Measurements from ENCODE around the gene ABCA1. TPM values are rescaled to one million over a fixed set of nuclear protein-coding genes. Genes with fewer than 3 reads are reported as not detected.
A peak's percentile ranks its signal among the peaks of the same experiment; 100 is the strongest.
"Not testable (repeated sequence)": the region's sequence is repeated elsewhere in the genome, so short reads cannot be mapped to it uniquely, and the experiment has no call there.

Gene ABCA1
- total RNA-seq, 1 donor from 2014 or later = 20.8 TPM

DNA sequence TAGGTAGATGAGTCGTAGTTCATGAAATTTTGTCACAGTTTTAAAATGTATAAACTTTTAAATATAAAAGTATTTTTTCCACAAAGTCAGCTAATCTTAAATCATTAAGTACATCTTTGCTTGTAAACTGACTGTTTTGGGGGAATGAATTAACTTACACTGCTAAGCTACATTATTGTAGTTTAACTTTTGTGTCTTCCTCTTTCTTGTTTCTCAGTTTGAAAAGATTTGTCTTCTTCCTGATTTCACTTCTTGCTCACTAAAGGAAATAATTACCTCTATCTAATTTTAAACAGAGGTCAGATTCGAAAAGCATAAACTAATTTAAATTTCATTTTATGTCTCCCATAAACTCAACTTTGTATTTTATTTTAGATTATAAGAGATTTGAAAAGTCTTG is 158.3 kb downstream of the ABCA1 start:
- Mint-ChIP-seq H3K4me3 (no peak overlapping the region), H3K27ac (no peak overlapping the region), H3K27me3 (no peaks in the 10 kb centered on the region), H3K9me3 (no peaks in the 10 kb centered on the region), H3K36me3 (peaks cover 5% of the 10 kb centered on the region), H3K4me1 (ENCODE audit: unreplicated experiment) (peaks cover 3% of the 10 kb centered on the region)
- TF ChIP-seq, protein P1, sequence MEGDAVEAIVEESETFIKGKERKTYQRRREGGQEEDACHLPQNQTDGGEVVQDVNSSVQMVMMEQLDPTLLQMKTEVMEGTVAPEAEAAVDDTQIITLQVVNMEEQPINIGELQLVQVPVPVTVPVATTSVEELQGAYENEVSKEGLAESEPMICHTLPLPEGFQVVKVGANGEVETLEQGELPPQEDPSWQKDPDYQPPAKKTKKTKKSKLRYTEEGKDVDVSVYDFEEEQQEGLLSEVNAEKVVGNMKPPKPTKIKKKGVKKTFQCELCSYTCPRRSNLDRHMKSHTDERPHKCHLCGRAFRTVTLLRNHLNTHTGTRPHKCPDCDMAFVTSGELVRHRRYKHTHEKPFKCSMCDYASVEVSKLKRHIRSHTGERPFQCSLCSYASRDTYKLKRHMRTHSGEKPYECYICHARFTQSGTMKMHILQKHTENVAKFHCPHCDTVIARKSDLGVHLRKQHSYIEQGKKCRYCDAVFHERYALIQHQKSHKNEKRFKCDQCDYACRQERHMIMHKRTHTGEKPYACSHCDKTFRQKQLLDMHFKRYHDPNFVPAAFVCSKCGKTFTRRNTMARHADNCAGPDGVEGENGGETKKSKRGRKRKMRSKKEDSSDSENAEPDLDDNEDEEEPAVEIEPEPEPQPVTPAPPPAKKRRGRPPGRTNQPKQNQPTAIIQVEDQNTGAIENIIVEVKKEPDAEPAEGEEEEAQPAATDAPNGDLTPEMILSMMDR (conservative IDR thresholded peaks at IDR 0.05) = no peak
- no peak for DNase-seq (ENCODE audit: extremely low spot score, unreplicated experiment)

DNA sequence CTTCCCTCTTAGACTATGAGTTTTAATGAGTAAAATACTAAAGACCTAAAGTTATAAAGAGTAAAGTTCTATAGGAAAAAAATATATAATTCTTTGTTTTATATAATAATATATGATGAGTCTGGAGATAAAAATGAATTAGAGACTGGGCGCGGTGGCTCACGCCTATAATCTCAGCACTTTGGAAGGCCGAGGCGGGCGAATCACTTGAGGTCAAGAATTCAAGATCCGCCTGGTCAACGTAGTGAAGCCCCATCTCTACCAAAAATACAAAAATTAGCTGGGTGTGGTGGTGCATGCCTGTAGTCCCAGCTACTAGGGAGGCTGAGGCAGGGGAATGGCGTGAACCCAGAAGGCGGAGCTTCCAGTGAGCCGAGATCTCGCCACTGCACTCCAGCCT is 158.9 kb downstream of the ABCA1 start:
- H3K27ac Mint-ChIP-seq; H3K4me1 Mint-ChIP-seq (ENCODE audit: unreplicated experiment); DNase-seq (ENCODE audit: extremely low spot score, unreplicated experiment); H3K27me3 Mint-ChIP-seq; H3K36me3 Mint-ChIP-seq; H3K9me3 Mint-ChIP-seq; H3K4me3 Mint-ChIP-seq: not testable (repeated sequence)

DNA sequence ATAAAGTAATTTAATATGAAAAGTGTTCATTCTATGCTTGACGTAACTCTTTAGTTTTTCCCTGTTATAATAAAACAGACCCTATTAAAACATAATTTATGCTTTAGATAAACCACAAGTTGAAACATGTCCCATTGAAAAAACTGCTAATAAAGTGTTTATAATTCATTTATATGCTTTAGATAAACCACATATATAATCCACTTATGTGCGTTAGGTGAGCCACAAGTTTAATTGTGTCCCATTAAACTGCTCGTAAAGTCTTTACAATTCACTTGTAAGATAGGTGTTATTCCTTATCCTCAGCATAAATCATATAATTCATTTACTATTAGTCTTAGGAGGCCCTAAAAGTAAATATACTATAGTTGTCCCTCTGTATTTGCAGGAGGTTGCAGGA is 160.4 kb downstream of the ABCA1 start:
- DNase-seq (ENCODE audit: extremely low spot score, unreplicated experiment) = no peak
- H3K36me3 Mint-ChIP-seq = peaks cover 5% of the 10 kb centered on the region
- H3K4me3 Mint-ChIP-seq = no peak overlapping the region
- no peak overlapping the region for H3K27ac Mint-ChIP-seq
- H3K4me1 Mint-ChIP-seq (ENCODE audit: unreplicated experiment) = peaks cover 3% of the 10 kb centered on the region
- no peaks in the 10 kb centered on the region for H3K27me3 Mint-ChIP-seq
- TF ChIP-seq, protein P1 (conservative IDR thresholded peaks at IDR 0.05) = no peak
- no peaks in the 10 kb centered on the region for H3K9me3 Mint-ChIP-seq

DNA sequence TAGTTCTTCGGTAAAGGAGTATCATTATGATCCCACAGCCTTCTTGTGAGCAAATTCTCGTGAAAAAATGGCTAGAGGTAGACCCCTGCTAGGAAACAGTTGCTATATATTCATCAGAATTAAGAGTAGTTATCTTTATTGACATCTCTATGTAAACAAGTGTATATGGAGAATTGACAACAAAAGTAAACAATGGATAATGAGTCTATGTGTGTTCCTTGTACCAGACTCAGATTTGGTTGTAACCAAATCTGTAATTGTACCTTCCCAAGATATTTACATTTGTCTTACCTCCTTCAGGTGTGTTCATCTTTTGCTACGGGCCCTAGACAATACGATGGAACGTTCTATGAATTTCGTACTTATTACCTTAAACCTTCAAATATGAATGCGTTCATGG is 161.9 kb downstream of the ABCA1 start:
- Mint-ChIP-seq H3K9me3 (no peaks in the 10 kb centered on the region), H3K4me3 (peak overlapping the region; percentile 97), H3K27ac (no peak overlapping the region), H3K4me1 (ENCODE audit: unreplicated experiment) (peaks cover 3% of the 10 kb centered on the region), H3K27me3 (no peaks in the 10 kb centered on the region), H3K36me3 (no peaks in the 10 kb centered on the region)
- no peak for DNase-seq (ENCODE audit: extremely low spot score, unreplicated experiment)
- TF ChIP-seq, protein P1 (conservative IDR thresholded peaks at IDR 0.05) = no peak

DNA sequence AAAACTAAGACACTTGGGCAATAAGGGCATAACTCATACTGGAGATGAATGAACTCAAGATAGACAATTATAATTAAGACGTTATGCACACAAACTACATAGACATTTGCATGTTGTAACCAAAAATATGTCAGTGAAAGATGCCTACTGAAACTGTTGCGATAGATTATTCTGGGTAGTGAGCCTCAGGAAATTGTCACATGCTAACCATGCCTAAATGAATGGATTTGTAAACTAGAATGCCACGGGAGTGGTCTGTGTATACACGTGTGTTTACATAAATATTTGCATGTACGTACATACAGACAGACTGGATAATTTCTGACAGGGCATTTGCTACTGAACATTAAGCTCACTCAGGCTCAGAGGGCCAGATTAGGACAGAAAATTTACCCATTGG is 162.8 kb downstream of the ABCA1 start:
- Mint-ChIP-seq H3K27ac (no peak overlapping the region), H3K4me3 (peak overlapping the region; percentile 97), H3K27me3 (no peaks in the 10 kb centered on the region), H3K9me3 (no peaks in the 10 kb centered on the region), H3K4me1 (ENCODE audit: unreplicated experiment) (peaks cover 3% of the 10 kb centered on the region), H3K36me3 (no peaks in the 10 kb centered on the region)
- TF ChIP-seq, protein P1 (conservative IDR thresholded peaks at IDR 0.05) = no peak
- no peak for DNase-seq (ENCODE audit: extremely low spot score, unreplicated experiment)

DNA sequence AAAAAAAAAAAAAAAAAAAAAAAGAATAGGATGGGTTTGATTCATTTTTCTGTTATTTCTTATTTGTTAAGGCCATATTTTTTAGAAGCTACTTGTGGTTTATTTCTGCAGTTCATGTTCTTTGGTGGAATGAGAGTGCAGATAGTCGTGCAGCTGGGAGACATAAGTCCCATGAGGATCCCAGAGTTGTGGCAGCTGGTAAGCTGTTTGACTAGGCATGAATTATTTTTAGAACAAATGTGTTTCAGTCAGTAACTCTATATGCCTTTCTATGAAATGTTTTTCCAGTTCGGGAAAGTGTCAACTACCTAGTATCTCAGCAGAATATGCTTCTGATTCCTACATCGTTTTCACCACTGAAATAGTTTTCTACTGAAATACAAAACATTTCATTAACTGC is 169.0 kb downstream of the ABCA1 start:
- Mint-ChIP-seq H3K27ac (no peak overlapping the region), H3K4me3 (no peak overlapping the region), H3K9me3 (no peaks in the 10 kb centered on the region), H3K4me1 (ENCODE audit: unreplicated experiment) (no peaks in the 10 kb centered on the region), H3K36me3 (no peaks in the 10 kb centered on the region), H3K27me3 (no peaks in the 10 kb centered on the region)
- DNase-seq (ENCODE audit: extremely low spot score, unreplicated experiment) = no peak
- TF ChIP-seq, protein P1 (conservative IDR thresholded peaks at IDR 0.05) = no peak
